H9 (cell line): ENCODE measurements around the gene PLD5. TPM values are rescaled to one million over a fixed set of nuclear protein-coding genes. Genes with fewer than 3 reads are reported as not detected.

Source experiments
- DNase-seq: peaks from one replicate; pipeline ENCODE4 v3.0.0-alpha.2; 2017
- H2AFZ ChIP-seq: one replicate; pipeline ENCODE4 v1.6.1; 2013; ENCODE audit warnings: mild to moderate bottlenecking, low read length, control low read depth, moderate library complexity
- H2AK5ac ChIP-seq: 2 replicates; pipeline ENCODE4 v1.6.1; 2013; ENCODE audit warnings: low read length, control low read depth, mixed read lengths; ENCODE audit not compliant: insufficient read length
- H2BK120ac ChIP-seq: one replicate; pipeline ENCODE4 v1.6.1; 2013; ENCODE audit warnings: low read depth, mild to moderate bottlenecking, low read length, control low read depth, inconsistent platforms; ENCODE audit not compliant: poor library complexity, severe bottlenecking
- H2BK12ac ChIP-seq: 2 replicates; pipeline ENCODE4 v1.6.1; 2013; ENCODE audit warnings: low read length, control low read depth, mixed read lengths, low read depth; ENCODE audit not compliant: insufficient read length
- H2BK15ac ChIP-seq: 2 replicates; pipeline ENCODE4 v1.6.1; 2013; ENCODE audit warnings: low read depth, low read length, control low read depth
- H2BK20ac ChIP-seq: one replicate; pipeline ENCODE4 v1.6.1; 2013; ENCODE audit warnings: low read depth, mild to moderate bottlenecking, low read length, control low read depth, inconsistent platforms; ENCODE audit not compliant: poor library complexity, severe bottlenecking
- H2BK5ac ChIP-seq: 2 replicates; pipeline ENCODE4 v1.6.1; 2013; ENCODE audit warnings: low read length, control low read depth, mixed read lengths; ENCODE audit not compliant: insufficient read length
- H3K14ac ChIP-seq: 2 replicates; pipeline ENCODE4 v1.6.1; 2013; ENCODE audit warnings: low read length, control low read depth; ENCODE audit not compliant: insufficient read depth
- H3K18ac ChIP-seq: 2 replicates; pipeline ENCODE4 v1.6.1; 2013; ENCODE audit warnings: low read depth, mild to moderate bottlenecking, mixed read lengths, low read length, control low read depth; ENCODE audit not compliant: insufficient read length
- H3K23ac ChIP-seq: 2 replicates; pipeline ENCODE4 v1.6.1; 2013; ENCODE audit warnings: low read length, control low read depth, mixed read lengths, low read depth; ENCODE audit not compliant: insufficient read length
- H3K23me2 ChIP-seq: 2 replicates; pipeline ENCODE4 v1.6.1; 2013; ENCODE audit warnings: low read depth, mild to moderate bottlenecking, mixed read lengths, low read length, control low read depth; ENCODE audit not compliant: insufficient read length, poor library complexity, severe bottlenecking
- H3K27ac ChIP-seq: 2 replicates; pipeline ENCODE4 v1.5.1; 2013; ENCODE audit warnings: low read length, control low read depth, mixed read lengths, low read depth; ENCODE audit not compliant: insufficient read length
- H3K27me3 ChIP-seq: 2 replicates; pipeline ENCODE4 v1.6.1; 2013; ENCODE audit warnings: low read length, control low read depth, inconsistent platforms; ENCODE audit not compliant: insufficient read depth
- H3K4ac ChIP-seq: 2 replicates; pipeline ENCODE4 v1.6.1; 2013; ENCODE audit warnings: low read depth, mild to moderate bottlenecking, control low read depth, inconsistent platforms, low read length, moderate library complexity
- H3K4me1 ChIP-seq: 2 replicates; pipeline ENCODE4 v1.6.1; 2013; ENCODE audit warnings: low read length, control low read depth, inconsistent platforms; ENCODE audit not compliant: insufficient read depth
- H3K4me2 ChIP-seq: 2 replicates; pipeline ENCODE4 v1.6.1; 2013; ENCODE audit warnings: low read length, control low read depth, mixed read lengths; ENCODE audit not compliant: insufficient read length, insufficient read depth
- H3K56ac ChIP-seq: 2 replicates; pipeline ENCODE4 v1.6.1; 2013; ENCODE audit warnings: low read depth, mild to moderate bottlenecking, mixed read lengths, low read length, control low read depth; ENCODE audit not compliant: insufficient read length
- H3K79me1 ChIP-seq: 2 replicates; pipeline ENCODE4 v1.6.1; 2013; ENCODE audit warnings: low read depth, mild to moderate bottlenecking, moderate library complexity, low read length, control low read depth, inconsistent platforms; ENCODE audit not compliant: insufficient read depth, poor library complexity, severe bottlenecking
- H3K79me2 ChIP-seq: 2 replicates; pipeline ENCODE4 v1.6.1; 2013; ENCODE audit warnings: low read length, control low read depth, inconsistent platforms; ENCODE audit not compliant: insufficient read depth
- H3K9ac ChIP-seq: 2 replicates; pipeline ENCODE4 v1.6.1; 2013; ENCODE audit warnings: low read length, control low read depth, mixed read lengths; ENCODE audit not compliant: insufficient read length; ENCODE audit errors: extremely low read depth
- H3K9me3 ChIP-seq: one replicate; pipeline ENCODE4 v1.6.1; 2013; ENCODE audit warnings: low read depth, low read length, inconsistent platforms; ENCODE audit not compliant: control insufficient read depth
- H3T11ph ChIP-seq: one replicate; pipeline ENCODE4 v1.6.1; 2013; ENCODE audit warnings: mild to moderate bottlenecking, low read length, control low read depth, inconsistent platforms
- H4K20me1 ChIP-seq: one replicate; pipeline ENCODE4 v1.6.1; 2013; ENCODE audit not compliant: control insufficient read depth, insufficient read length, insufficient read depth
- H4K5ac ChIP-seq: 2 replicates; pipeline ENCODE4 v1.6.1; 2013; ENCODE audit warnings: low read depth, mild to moderate bottlenecking, mixed read lengths, low read length, control low read depth; ENCODE audit not compliant: insufficient read length
- H4K8ac ChIP-seq: replicated peaks from 2 replicates; pipeline ENCODE4 v1.6.1; 2013; ENCODE audit warnings: low read length, control low read depth, mixed read lengths, low read depth; ENCODE audit not compliant: insufficient read length
- H4K91ac ChIP-seq: 2 replicates; pipeline ENCODE4 v1.6.1; 2013; ENCODE audit warnings: low read depth, mild to moderate bottlenecking, moderate library complexity, mixed read lengths, low read length, control low read depth; ENCODE audit not compliant: insufficient read length
- H3K27ac Mint-ChIP-seq, 3 experiments: 2 replicates in 2 of 3; 3 replicates in 1 of 3; pipeline ENCODE4 v1.8.0; 2020 to 2021; ENCODE audit warnings: mixed read lengths in 3 of 3, mild to moderate bottlenecking in 1 of 3, moderate library complexity in 1 of 3
- H3K27me3 Mint-ChIP-seq: 2 replicates; pipeline ENCODE4 v1.8.0; 2021; ENCODE audit warnings: low read depth, mild to moderate bottlenecking, moderate library complexity, mixed read lengths
- H3K36me3 Mint-ChIP-seq, 3 experiments: 2 replicates in 2 of 3; 3 replicates in 1 of 3; pipeline ENCODE4 v1.8.0; 2020 to 2021; ENCODE audit warnings: low read depth in 3 of 3, mixed read lengths in 3 of 3; ENCODE audit not compliant: insufficient read depth in 1 of 3
- H3K4me1 Mint-ChIP-seq, 2 experiments: 2 replicates each; pipeline ENCODE4 v1.8.0; 2020; ENCODE audit warnings: mixed read lengths in 2 of 2
- H3K4me3 Mint-ChIP-seq, 2 experiments: 2 replicates in 1 of 2; 3 replicates in 1 of 2; pipeline ENCODE4 v1.8.0; 2020 to 2021; ENCODE audit warnings: mild to moderate bottlenecking in 2 of 2, mixed read lengths in 2 of 2, moderate library complexity in 1 of 2
- H3K9me3 Mint-ChIP-seq, 2 experiments: 2 replicates in 1 of 2; 3 replicates in 1 of 2; pipeline ENCODE4 v1.8.0; 2020; ENCODE audit warnings: mild to moderate bottlenecking in 2 of 2, mixed read lengths in 2 of 2, moderate library complexity in 1 of 2
- CTCF ChIP-seq: fragments of 200-600 bp; sonication (generic); conservative IDR thresholded peaks from 3 replicates; pipeline ENCODE4 v1.8.0; 2021; ENCODE audit warnings: antibody characterized with exemption, mild to moderate bottlenecking
- WGBS: extraction: QIAGEN DNeasy Blood & Tissue Kit; methylation state at CpG from one replicate; pipeline ENCODE4 v1.1.7; 2013; ENCODE audit warnings: missing lambda C conversion rate, low lambda C conversion rate, mixed read lengths; ENCODE audit not compliant: insufficient read length; ENCODE audit errors: extremely low coverage; 5-methylcytosine and 5-hydroxymethylcytosine counted together
- total RNA-seq: library from RNA; stranded (reverse); gene quantifications from 2 replicates; pipeline ENCODE4 v1.2.1, GENCODE V29; 2021

The PLD5 gene
- total RNA-seq, 1 experiment from 2014 or later, result 5.2 TPM

GRCh38 chr1:242554577-242554976 lies 30.1 kb upstream of the PLD5 start:
- H3K9me3 Mint-ChIP-seq, result no peaks in the 10 kb centered on the region
- no peak overlapping the region for H2AFZ ChIP-seq
- no peak overlapping the region for H4K5ac ChIP-seq
- no peaks in the 10 kb centered on the region for H3K36me3 Mint-ChIP-seq
- no peak overlapping the region for H2BK20ac ChIP-seq
- no peak overlapping the region for H2AK5ac ChIP-seq
- no peaks in the 10 kb centered on the region for H3K27me3 ChIP-seq
- H3K79me1 ChIP-seq, result no peaks in the 10 kb centered on the region
- no peaks in the 10 kb centered on the region for H3K9me3 ChIP-seq
- H2BK120ac ChIP-seq, result no peak overlapping the region
- H3K56ac ChIP-seq, result no peak overlapping the region
- H3K79me2 ChIP-seq, result no peaks in the 10 kb centered on the region
- no peak overlapping the region for H4K91ac ChIP-seq
- no peak overlapping the region for H3K9ac ChIP-seq
- H3K4me1 Mint-ChIP-seq, result peaks cover 7 to 16% of the 10 kb centered on the region in 2 experiments
- H2BK15ac ChIP-seq, result no peak overlapping the region
- no peak overlapping the region for H3K14ac ChIP-seq
- H3T11ph ChIP-seq, result no peak overlapping the region
- H3K4me2 ChIP-seq, result no peak overlapping the region
- WGBS, result no CpG with 5 or more reads among the region's 6 CpGs
- TF ChIP-seq CTCF, result no peak
- no peak overlapping the region for H3K4ac ChIP-seq
- no peaks in the 10 kb centered on the region for H3K23me2 ChIP-seq
- no peak overlapping the region for H3K27ac Mint-ChIP-seq
- H3K23ac ChIP-seq, result no peak overlapping the region
- no peaks in the 10 kb centered on the region for H4K20me1 ChIP-seq
- no peak for DNase-seq
- H3K27me3 Mint-ChIP-seq, result no peaks in the 10 kb centered on the region
- no peak overlapping the region for H2BK5ac ChIP-seq
- no peak overlapping the region for H2BK12ac ChIP-seq
- H3K18ac ChIP-seq, result no peak overlapping the region
- H3K27ac ChIP-seq, result no peak overlapping the region
- no peaks in the 10 kb centered on the region for H3K4me1 ChIP-seq
- H3K4me3 Mint-ChIP-seq, result no peak overlapping the region
- no peak overlapping the region for H4K8ac ChIP-seq
